GM11168 (cell line): Measurements from ENCODE around the gene PPCS.

ENCODE experiments used
- in situ Hi-C: fragments of 300-500 bp; cut with MboI; formaldehyde crosslinking; loops from one replicate; pipeline ENCODE4 v1.12.0; 2022; ENCODE audit warnings: low sequenced_read_pairs; ENCODE audit not compliant: unreplicated experiment

PPCS gene

GRCh38 chr1:42456010-42456753, at the start of gene PPCS, which contains the start of gene ZMYND12:
PPCS (plus strand) TSS chr1:42456543; CDS start chr1:42456566, 23 bp downstream.
ZMYND12 (minus strand) TSS chr1:42456022; CDS start chr1:42455997, 25 bp downstream.
- in situ Hi-C loops: no loop called here

- in situ Hi-C loops: no loop called here
These were observed 41.5 kb upstream of the PPCS start for GRCh38 chr1:42414551-42415496.

DNA sequence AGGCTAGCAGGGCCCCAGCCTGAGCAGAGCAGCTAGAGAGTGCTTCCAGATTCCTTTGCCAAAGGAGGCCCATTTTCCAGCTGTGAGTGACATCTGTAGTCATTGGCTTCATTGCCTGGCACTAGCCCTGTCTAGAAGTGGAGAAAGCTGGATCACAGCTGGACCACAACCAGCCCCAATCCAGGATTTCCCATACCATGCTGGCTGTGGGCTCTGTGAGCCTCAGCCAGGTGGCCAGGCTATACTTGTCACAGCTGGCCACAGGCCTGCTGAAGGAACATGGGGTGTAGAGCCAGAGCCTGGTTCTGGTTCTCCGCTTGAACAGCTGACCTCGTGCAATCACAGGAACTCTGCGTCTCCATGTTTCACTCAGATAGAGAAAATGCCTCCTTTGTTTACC, 39.2 kb upstream of the PPCS start:
- in situ Hi-C loops: no loop called here

GRCh38 chr1:42418516-42418915, 37.8 kb upstream of the PPCS start:
- in situ Hi-C loops: no loop called here

- in situ Hi-C loops: no loop called here
These were observed 37.1 kb upstream of the PPCS start for GRCh38 chr1:42419126-42419821.

DNA sequence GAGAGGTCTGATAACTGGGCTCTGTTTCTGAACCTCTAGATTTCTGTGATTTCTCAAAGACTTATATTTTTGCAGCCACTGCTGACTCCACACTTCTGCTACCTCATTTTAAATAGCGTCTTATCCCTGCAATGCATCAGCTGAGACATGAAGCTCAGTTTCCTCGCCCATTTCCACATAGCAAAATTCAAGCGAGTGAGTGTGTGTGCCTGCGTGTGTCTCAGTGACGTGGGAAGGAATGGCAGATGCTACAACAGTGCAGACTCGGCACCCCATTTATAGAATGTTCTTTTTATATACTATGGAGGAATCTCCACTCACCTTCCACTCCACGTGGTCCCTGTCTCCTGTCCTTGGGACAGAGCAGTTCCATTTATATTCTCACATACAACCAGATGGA, 36.2 kb upstream of the PPCS start:
- in situ Hi-C loops: no loop called here

- in situ Hi-C loops: no loop called here
These were observed 35.3 kb upstream of the PPCS start for GRCh38 chr1:42420911-42421585.

DNA sequence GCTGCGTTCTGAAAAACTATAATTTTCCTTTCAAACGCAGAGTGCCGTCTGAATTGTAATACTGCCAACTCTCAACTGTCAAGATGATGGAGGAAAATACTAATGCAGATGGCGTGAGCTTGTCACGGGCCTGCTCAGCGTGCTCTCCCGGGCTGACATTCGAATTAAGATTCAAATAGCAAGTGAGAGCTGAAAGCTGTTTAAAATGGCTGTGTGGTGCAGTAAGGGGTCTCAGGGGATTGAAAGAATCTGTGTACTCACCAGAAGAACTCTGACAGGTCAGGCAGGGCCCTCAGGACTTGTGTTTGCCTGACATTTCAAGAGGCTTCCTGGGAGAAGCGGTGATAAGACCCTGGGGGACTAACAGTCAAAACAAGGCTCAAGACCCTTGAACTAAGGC, 33.6 kb upstream of the PPCS start:
- in situ Hi-C loops: no loop called here

GRCh38 chr1:42423681-42424080, 32.7 kb upstream of the PPCS start:
- in situ Hi-C loops: no loop called here

GRCh38 chr1:42424201-42424600, 32.1 kb upstream of the PPCS start:
- in situ Hi-C loops: no loop called here

GRCh38 chr1:42427240-42427639, 29.1 kb upstream of the PPCS start:
- in situ Hi-C loops: no loop called here

- in situ Hi-C loops: no loop called here
These were observed 26.7 kb upstream of the PPCS start for GRCh38 chr1:42429603-42430002.

- in situ Hi-C loops: no loop called here
These were observed 25.8 kb upstream of the PPCS start for GRCh38 chr1:42430286-42431135.

GRCh38 chr1:42431514-42431913, 24.8 kb upstream of the PPCS start:
- in situ Hi-C loops: no loop called here

- in situ Hi-C loops: no loop called here
These were observed 23.6 kb upstream of the PPCS start for GRCh38 chr1:42432714-42433113.

DNA sequence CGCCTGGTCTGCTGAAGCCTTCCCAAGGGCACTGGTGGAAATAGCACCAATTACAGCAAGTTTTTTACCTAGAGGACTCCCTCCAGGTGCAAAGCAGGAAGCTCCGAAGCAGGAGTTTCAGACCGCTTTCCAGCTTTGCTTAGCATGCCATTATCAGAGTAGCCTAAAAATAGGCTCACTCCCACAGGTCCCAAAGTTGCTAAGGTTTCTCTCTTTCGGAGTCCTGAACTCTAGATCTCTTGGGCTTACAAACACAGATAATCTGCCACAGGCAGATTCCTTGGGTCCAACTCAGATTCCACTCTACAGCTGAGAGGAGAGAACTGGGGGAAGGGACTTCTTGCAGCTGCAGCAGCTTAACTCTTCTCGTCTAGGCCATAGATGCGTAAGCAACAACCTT, 23.0 kb upstream of the PPCS start:
- in situ Hi-C loops: no loop called here

DNA sequence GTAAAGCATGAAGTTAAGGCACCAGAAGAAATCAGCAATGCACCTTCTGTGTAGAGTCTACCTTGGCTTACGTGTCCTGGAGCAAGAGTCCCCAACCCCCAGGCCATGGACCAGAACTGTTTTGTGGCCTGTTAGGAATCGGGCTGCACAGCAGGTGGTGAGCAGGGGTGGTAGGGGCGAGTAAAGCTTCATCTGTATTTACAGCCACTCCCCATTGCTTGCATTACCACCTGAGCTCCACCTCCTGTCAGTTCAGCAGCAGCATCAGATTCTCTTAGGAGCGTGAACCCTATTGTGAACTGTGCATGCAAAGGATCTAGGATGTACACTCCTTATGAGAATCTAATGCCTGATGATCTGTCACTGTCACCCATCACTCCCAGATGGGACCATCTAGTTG, 22.0 kb upstream of the PPCS start:
- in situ Hi-C loops: no loop called here

DNA sequence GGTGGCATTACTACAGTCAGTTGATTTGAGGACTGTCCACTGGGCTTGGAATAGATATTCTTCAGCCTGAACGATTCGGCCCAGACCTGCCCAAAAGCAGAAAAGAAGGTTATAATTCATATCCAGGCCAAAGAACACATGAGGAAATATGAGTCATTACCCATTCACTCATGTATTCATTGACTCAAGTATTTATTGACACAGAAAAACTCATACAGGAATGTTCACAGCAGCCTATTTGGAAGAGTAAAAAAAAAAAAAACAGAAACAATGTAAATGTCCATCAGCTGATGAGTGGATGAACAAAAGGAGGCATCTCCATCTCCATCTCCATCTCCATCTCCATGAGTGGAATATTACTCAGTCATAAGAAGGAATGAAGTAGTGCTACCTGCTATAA, 16.4 kb upstream of the PPCS start:
- in situ Hi-C loops: no loop called here

GRCh38 chr1:42442662-42443061, 13.7 kb upstream of the PPCS start:
- in situ Hi-C loops: no loop called here
